Esophagus squamous epithelium (tissue), 4 donors: ENCODE measurements around the gene LINC00305.

Experiments
- POLR2A ChIP-seq, 4 donors: fragments of 450-650 bp; IDR thresholded peaks; one replicate each; pipeline ENCODE4 v1.6.1; 2017; ENCODE audit warnings: antibody characterized with exemption in 4 of 4, mild to moderate bottlenecking in 4 of 4, moderate library complexity in 3 of 4
- TF ChIP-seq, protein P1 (sequence below), 6 experiments: fragments of 450-650 bp in 4 of 6; fragments of 200-600 bp in 2 of 6; sonication (generic) in 2 of 6; IDR thresholded peaks; one replicate each; pipeline ENCODE4 v1.5.1; 2016 to 2019; ENCODE audit warnings: antibody characterized with exemption in 6 of 6, mild to moderate bottlenecking in 4 of 6, moderate library complexity in 4 of 6

- TF ChIP-seq, protein P1, sequence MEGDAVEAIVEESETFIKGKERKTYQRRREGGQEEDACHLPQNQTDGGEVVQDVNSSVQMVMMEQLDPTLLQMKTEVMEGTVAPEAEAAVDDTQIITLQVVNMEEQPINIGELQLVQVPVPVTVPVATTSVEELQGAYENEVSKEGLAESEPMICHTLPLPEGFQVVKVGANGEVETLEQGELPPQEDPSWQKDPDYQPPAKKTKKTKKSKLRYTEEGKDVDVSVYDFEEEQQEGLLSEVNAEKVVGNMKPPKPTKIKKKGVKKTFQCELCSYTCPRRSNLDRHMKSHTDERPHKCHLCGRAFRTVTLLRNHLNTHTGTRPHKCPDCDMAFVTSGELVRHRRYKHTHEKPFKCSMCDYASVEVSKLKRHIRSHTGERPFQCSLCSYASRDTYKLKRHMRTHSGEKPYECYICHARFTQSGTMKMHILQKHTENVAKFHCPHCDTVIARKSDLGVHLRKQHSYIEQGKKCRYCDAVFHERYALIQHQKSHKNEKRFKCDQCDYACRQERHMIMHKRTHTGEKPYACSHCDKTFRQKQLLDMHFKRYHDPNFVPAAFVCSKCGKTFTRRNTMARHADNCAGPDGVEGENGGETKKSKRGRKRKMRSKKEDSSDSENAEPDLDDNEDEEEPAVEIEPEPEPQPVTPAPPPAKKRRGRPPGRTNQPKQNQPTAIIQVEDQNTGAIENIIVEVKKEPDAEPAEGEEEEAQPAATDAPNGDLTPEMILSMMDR (IDR thresholded peaks at IDR 0.05) = no peak
- TF ChIP-seq POLR2A (IDR thresholded peaks at IDR 0.05) = no peak
Measured at GRCh38 chr18:64175432-64175831, 26.5 kb upstream of the LINC00305 start.
